HCT116 (cell line): ENCODE data around the gene GNAS. TPM values are rescaled to one million over a fixed set of nuclear protein-coding genes. Genes with fewer than 3 reads are reported as not detected.

Experiments
- ATAC-seq: fragments of 200-7000 bp; cut with Tn5 transposase; 2 replicates; pipeline ENCODE4 v1.9.1; 2020; ENCODE audit warnings: mild to moderate bottlenecking, moderate library complexity
- BruUV-seq: library from RNA; stranded (reverse); fragments of 400-500 nt; replicated peaks from 2 replicates; lab custom pipeline; 2021; lab: Mats Ljungman, UMichigan
- CTCF ChIA-PET: fragments of 300-600 bp; sonication (Branson Sonifier 250); formaldehyde crosslinking; loops from one replicate; lab custom pipeline; 2021; ENCODE audit warnings: antibody characterized with exemption; lab: Charles Lee
- POLR2A ChIA-PET: fragments of 300-600, 350-600 bp; sonication (Branson Sonifier 250); formaldehyde crosslinking; loops from one replicate; lab custom pipeline; 2021; ENCODE audit warnings: antibody characterized with exemption; lab: Charles Lee
- RAD21 ChIA-PET, 2 experiments: fragments of 300-600 bp; sonication (Branson Sonifier 250); formaldehyde crosslinking; loops; one replicate each; lab custom pipeline; 2023; ENCODE audit warnings: low total read pairs in 2 of 2; ENCODE audit not compliant: uncharacterized antibody in 2 of 2, unreplicated experiment in 2 of 2, low non-redundant PET in 1 of 2; lab: Charles Lee
- DNase-seq: peaks from one replicate; pipeline ENCODE4 v3.0.0-alpha.2; 2010; ENCODE audit warnings: low read depth, low spot score
- H2AFZ ChIP-seq: fragments of 200-600 bp; shearing (Covaris generic), sonication (generic); 2 replicates; pipeline ENCODE4 v1.6.1; 2017; ENCODE audit warnings: low read depth, mixed run types, mixed read lengths, antibody characterized with exemption, low read length; ENCODE audit not compliant: poor library complexity, severe bottlenecking
- H3K27ac ChIP-seq: 2 replicates; pipeline ENCODE4 v1.5.1; 2012; ENCODE audit warnings: low read depth, low read length
- H3K27me3 ChIP-seq: fragments of 200-600 bp; sonication (generic); 2 replicates; pipeline ENCODE4 v1.6.1; 2016; ENCODE audit warnings: mixed run types, low read length, mixed read lengths; ENCODE audit not compliant: insufficient read depth
- H3K36me3 ChIP-seq, 2 experiments: fragments of 200-500 bp in 1 of 2; fragments of 200-600 bp in 1 of 2; sonication (Bioruptor generic) in 1 of 2; sonication (generic) in 1 of 2; 2 replicates each; pipeline versions ENCODE4 v1.5.1 to v1.6.1; 2014 to 2016; ENCODE audit warnings: low read length in 2 of 2, inconsistent platforms in 1 of 2, mixed read lengths in 1 of 2, mixed run types in 1 of 2; ENCODE audit not compliant: insufficient read depth in 2 of 2, control insufficient read depth in 1 of 2
- H3K4me1 ChIP-seq, 2 experiments: fragments of 200-600 bp in 1 of 2; sonication (generic) in 1 of 2; 2 replicates each; pipeline versions ENCODE4 v1.5.1 to v1.6.1; 2012 to 2017; ENCODE audit warnings: low read length in 2 of 2, inconsistent platforms in 1 of 2, mild to moderate bottlenecking in 1 of 2, mixed read lengths in 1 of 2, mixed run types in 1 of 2, moderate library complexity in 1 of 2; ENCODE audit not compliant: insufficient read depth in 2 of 2, control insufficient read depth in 1 of 2
- H3K4me2 ChIP-seq: fragments of 200-600 bp; sonication (generic); 2 replicates; pipeline ENCODE4 v1.6.1; 2017; ENCODE audit warnings: mixed run types, low read length, mixed read lengths
- H3K4me3 ChIP-seq, 2 experiments: fragments of 200-600 bp in 1 of 2; sonication (generic) in 1 of 2; replicated peaks in 1 of 2; 2 replicates each; pipeline ENCODE4 v1.5.1; 2011 to 2016; ENCODE audit warnings: low read length in 2 of 2, control low read depth in 1 of 2, low read depth in 1 of 2, mild to moderate bottlenecking in 1 of 2, mixed read lengths in 1 of 2, mixed run types in 1 of 2
- H3K79me2 ChIP-seq: fragments of 200-600 bp; sonication (generic); 2 replicates; pipeline ENCODE4 v1.6.1; 2017; ENCODE audit warnings: mild to moderate bottlenecking, mixed run types, low read length, moderate library complexity, mixed read lengths; ENCODE audit not compliant: insufficient read depth
- H3K9ac ChIP-seq: fragments of 200-600 bp; sonication (generic); 2 replicates; pipeline ENCODE4 v1.6.1; 2016; ENCODE audit warnings: low read length, mixed read lengths
- H3K9me2 ChIP-seq: fragments of 200-600 bp; sonication (generic), shearing (Covaris generic); 2 replicates; pipeline ENCODE4 v1.6.1; 2017; ENCODE audit warnings: mixed run types, mild to moderate bottlenecking, moderate library complexity; ENCODE audit not compliant: insufficient read depth
- H3K9me3 ChIP-seq, 2 experiments: fragments of 200-500 bp in 1 of 2; fragments of 200-600 bp in 1 of 2; sonication (Bioruptor generic) in 1 of 2; sonication (generic) in 1 of 2; 2 replicates each; pipeline ENCODE4 v1.6.1; 2014 to 2017; ENCODE audit warnings: low read length in 2 of 2, mixed read lengths in 2 of 2, inconsistent platforms in 1 of 2, low read depth in 1 of 2, mild to moderate bottlenecking in 1 of 2, mixed run types in 1 of 2, moderate library complexity in 1 of 2; ENCODE audit not compliant: control insufficient read depth in 1 of 2, insufficient read depth in 1 of 2
- H4K20me1 ChIP-seq: fragments of 200-600 bp; sonication (generic), shearing (Covaris generic); 2 replicates; pipeline ENCODE4 v1.6.1; 2017; ENCODE audit warnings: mixed run types, mild to moderate bottlenecking, moderate library complexity; ENCODE audit not compliant: insufficient read depth
- CBX3 ChIP-seq: IDR thresholded peaks from 2 replicates; pipeline ENCODE4 v1.6.1; 2012; ENCODE audit warnings: low read depth
- CTCF ChIP-seq, 3 experiments: fragments of 200-600 bp in 1 of 3; sonication (generic) in 1 of 3; IDR thresholded peaks in 2 of 3; conservative IDR thresholded peaks in 1 of 3; 2 replicates each; pipeline ENCODE4 v1.5.1; 2012 to 2017; ENCODE audit warnings: low read depth in 2 of 3, low read length in 2 of 3, antibody characterized with exemption in 1 of 3, borderline replicate concordance in 1 of 3, control low read depth in 1 of 3, mild to moderate bottlenecking in 1 of 3, mixed read lengths in 1 of 3, mixed run types in 1 of 3, moderate library complexity in 1 of 3; ENCODE audit not compliant: insufficient read depth in 1 of 3
- FOSL1 ChIP-seq: IDR thresholded peaks from 2 replicates; pipeline ENCODE4 v1.6.1; 2012; ENCODE audit warnings: low read depth
- POLR2A ChIP-seq: IDR thresholded peaks from 2 replicates; pipeline ENCODE4 v1.7.0; 2011; ENCODE audit warnings: borderline replicate concordance; ENCODE audit not compliant: insufficient read depth, insufficient read length; ENCODE audit errors: extremely low read depth
- RAD21 ChIP-seq: IDR thresholded peaks from 2 replicates; pipeline ENCODE4 v1.6.1; 2012; ENCODE audit warnings: low read depth, mild to moderate bottlenecking
- ZBTB33 ChIP-seq: IDR thresholded peaks from 2 replicates; pipeline ENCODE4 v1.6.1; 2011; ENCODE audit warnings: mild to moderate bottlenecking, low read length, moderate library complexity; ENCODE audit not compliant: insufficient replicate concordance; ENCODE audit errors: extremely low read depth
- ZFX ChIP-seq: fragments of 450-650 bp; IDR thresholded peaks from 2 replicates; pipeline ENCODE4 v1.6.1; 2017
- intact Hi-C: fragments of 100-400 bp; cut with micrococcal nuclease; formaldehyde crosslinking; loops from 2 replicates; pipeline ENCODE4 v1.10.0; 2022
- total RNA-seq: library from RNA; stranded (reverse); gene quantifications from one replicate; pipeline ENCODE4 v1.2.1, GENCODE V29; 2021; ENCODE audit not compliant: unreplicated experiment

The GNAS gene
- total RNA-seq, 1 experiment from 2014 or later, result 699 TPM

DNA sequence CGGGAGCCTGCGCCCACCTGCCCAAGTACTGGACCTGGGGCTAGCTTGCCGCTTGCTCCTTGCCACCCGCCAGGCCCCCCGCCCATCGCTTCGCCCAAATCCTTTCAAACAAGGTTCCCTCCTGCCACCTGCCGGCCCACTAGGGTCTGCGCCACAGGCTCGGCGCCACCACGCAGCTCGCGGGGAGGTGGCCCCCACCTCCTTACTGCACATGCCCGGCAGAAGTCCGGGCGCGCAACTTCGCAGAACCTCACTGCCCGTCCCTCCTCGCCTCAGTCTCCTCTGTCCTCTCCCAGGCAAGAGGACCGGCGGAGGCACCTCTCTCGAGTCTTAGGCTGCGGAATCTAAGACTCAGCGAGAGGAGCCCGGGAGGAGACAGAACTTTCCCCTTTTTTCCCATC, 13.0 kb upstream of the GNAS start:
- H4K20me1 ChIP-seq, result no peaks in the 10 kb centered on the region
- H3K4me2 ChIP-seq, result peak overlapping the region; percentile 28; the same call in 1 of the 2 replicates
- ATAC-seq (peak; percentile 89), DNase-seq (peak; percentile 7)
- TF ChIP-seq CBX3, result no peak
- TF ChIP-seq POLR2A, result no peak
- TF ChIP-seq ZFX, result no peak
- no peak for TF ChIP-seq ZBTB33
- peak; percentile 66 for TF ChIP-seq RAD21
- no peak for TF ChIP-seq FOSL1
- TF ChIP-seq CTCF (IDR thresholded peaks at IDR 0.05 in 2 of 3, conservative IDR thresholded peaks at IDR 0.05 in 1 of 3; ENCODE audit: borderline replicate concordance in 1 of 3, insufficient read depth in 1 of 3, low read depth in 2 of 3, low read length in 2 of 3), result peak; percentile 30 to 48 (median 41); a peak in 4 of 6 replicates
- no peak overlapping the region for H3K27ac ChIP-seq
- BruUV-seq, result no TSS peak
- H3K9me3 ChIP-seq, result no peaks in the 10 kb centered on the region
- peak overlapping the region; percentile 26 for H2AFZ ChIP-seq
- ChIA-PET RAD21 (interaction anchor here (1.3 to 2.2 kb wide), 2 partner anchors 358 kb away, joined by 5 to 11 read pairs; no protein-coding TSS in a partner anchor), POLR2A (no interaction called here), CTCF (interaction anchor here (0.7 to 4.4 kb wide), 2 partner anchors 358 to 363 kb away, joined by 5 to 33 read pairs; no protein-coding TSS in a partner anchor)
- no peak overlapping the region for H3K4me3 ChIP-seq
- peaks cover 12% of the 10 kb centered on the region; the same call in 1 of the 2 replicates for H3K27me3 ChIP-seq
- no peaks in the 10 kb centered on the region for H3K36me3 ChIP-seq
- H3K4me1 ChIP-seq, result no peaks in the 10 kb centered on the region
- H3K79me2 ChIP-seq, result no peaks in the 10 kb centered on the region
- no peaks in the 10 kb centered on the region for H3K9me2 ChIP-seq
- H3K9ac ChIP-seq, result no peak overlapping the region
- intact Hi-C loops, result loop anchor here (1.0 to 10.0 kb wide), 2 partner anchors 358 to 605 kb away; no protein-coding TSS in a partner anchor
